Measurements from ENCODE around the gene GPR65.

DNA sequence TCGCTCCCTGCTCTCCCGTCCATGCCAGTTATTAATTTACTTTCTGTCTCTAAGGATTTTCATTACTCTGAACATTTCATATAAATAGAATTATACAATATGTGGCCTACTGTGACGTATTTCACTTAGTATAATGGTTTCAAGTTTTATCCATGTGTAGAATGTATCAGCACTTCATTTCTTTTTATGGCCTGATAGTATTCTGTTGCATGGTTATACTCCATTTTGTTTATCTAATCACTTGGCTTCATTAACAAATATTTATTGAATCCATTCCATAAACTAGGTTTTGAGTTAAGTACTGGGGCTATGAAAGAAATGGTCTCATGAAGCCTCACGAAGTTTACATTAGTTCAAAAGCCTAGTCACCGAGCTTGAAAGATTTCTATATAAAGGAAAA, 7.6 kb downstream of the GPR65 start:
- TF ChIP-seq, protein P1, sequence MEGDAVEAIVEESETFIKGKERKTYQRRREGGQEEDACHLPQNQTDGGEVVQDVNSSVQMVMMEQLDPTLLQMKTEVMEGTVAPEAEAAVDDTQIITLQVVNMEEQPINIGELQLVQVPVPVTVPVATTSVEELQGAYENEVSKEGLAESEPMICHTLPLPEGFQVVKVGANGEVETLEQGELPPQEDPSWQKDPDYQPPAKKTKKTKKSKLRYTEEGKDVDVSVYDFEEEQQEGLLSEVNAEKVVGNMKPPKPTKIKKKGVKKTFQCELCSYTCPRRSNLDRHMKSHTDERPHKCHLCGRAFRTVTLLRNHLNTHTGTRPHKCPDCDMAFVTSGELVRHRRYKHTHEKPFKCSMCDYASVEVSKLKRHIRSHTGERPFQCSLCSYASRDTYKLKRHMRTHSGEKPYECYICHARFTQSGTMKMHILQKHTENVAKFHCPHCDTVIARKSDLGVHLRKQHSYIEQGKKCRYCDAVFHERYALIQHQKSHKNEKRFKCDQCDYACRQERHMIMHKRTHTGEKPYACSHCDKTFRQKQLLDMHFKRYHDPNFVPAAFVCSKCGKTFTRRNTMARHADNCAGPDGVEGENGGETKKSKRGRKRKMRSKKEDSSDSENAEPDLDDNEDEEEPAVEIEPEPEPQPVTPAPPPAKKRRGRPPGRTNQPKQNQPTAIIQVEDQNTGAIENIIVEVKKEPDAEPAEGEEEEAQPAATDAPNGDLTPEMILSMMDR (IDR thresholded peaks at IDR 0.05) = no peak
- no peak for TF ChIP-seq POLR2A (IDR thresholded peaks at IDR 0.05)

All from lower leg skin (tissue), 3 donors.